Measurements from ENCODE around the gene UBE2E2. TPM values are rescaled to one million over a fixed set of nuclear protein-coding genes. Genes with fewer than 3 reads are reported as not detected.

UBE2E2 gene
- total RNA-seq, 1 experiment from 2014 or later = 38.6 TPM

DNA sequence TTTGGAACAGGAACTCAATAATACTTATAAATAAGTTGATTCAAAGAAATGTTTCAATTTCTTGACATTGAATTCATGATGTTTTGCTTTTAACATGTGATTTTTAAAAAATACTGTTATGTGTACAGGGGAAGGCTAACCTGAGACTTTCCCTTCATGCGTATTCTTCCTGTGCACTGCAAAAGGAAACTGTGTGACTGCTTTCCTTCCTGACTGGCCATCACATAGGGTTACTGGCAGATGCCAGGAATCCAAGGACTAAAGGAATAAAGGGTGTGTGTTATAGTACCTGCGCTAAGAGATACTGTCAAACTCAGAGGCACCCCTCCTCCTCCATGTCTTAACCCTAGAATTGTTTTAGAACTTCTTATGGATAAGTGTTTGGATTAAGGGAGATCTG lies 236.0 kb downstream of the UBE2E2 start:
- no peak overlapping the region for H4K91ac ChIP-seq (ENCODE audit: insufficient read length, low read depth, low read length)
- no peak overlapping the region for H2BK120ac ChIP-seq (ENCODE audit: low read depth, low read length, poor library complexity, severe bottlenecking)
- DNase-seq = no peak
- Mint-ChIP-seq H3K27ac (no peak overlapping the region), H3K4me3 (no peak overlapping the region), H3K4me1 (peaks cover 42 to 55% of the 10 kb centered on the region in 2 experiments), H3K9me3 (no peaks in the 10 kb centered on the region), H3K36me3 (ENCODE audit: insufficient read depth in 1 of 3, low read depth in 3 of 3) (no peaks in the 10 kb centered on the region), H3K27me3 (ENCODE audit: low read depth) (no peaks in the 10 kb centered on the region)
- H4K5ac ChIP-seq (ENCODE audit: insufficient read length, low read depth, low read length) = no peak overlapping the region
- no peak overlapping the region for H3K14ac ChIP-seq (ENCODE audit: insufficient read depth, low read length)
- H3T11ph ChIP-seq (ENCODE audit: low read length) = no peak overlapping the region
- no peaks in the 10 kb centered on the region for H3K23me2 ChIP-seq (ENCODE audit: insufficient read length, low read depth, low read length, poor library complexity, severe bottlenecking)
- no peak overlapping the region for H2AK5ac ChIP-seq (ENCODE audit: insufficient read length, low read length)
- no peaks in the 10 kb centered on the region for H3K79me1 ChIP-seq (ENCODE audit: insufficient read depth, low read depth, low read length, poor library complexity, severe bottlenecking)
- no CpG with 5 or more reads among the region's 2 CpGs for WGBS (ENCODE audit: extremely low coverage, insufficient read length, low lambda C conversion rate)
- H3K79me2 ChIP-seq (ENCODE audit: insufficient read depth, low read length) = no peaks in the 10 kb centered on the region; the same call in 1 of the 2 replicates
- no peak overlapping the region for H3K23ac ChIP-seq (ENCODE audit: insufficient read length, low read depth, low read length)
- no peak overlapping the region for H3K4ac ChIP-seq (ENCODE audit: low read depth, low read length)
- no peak overlapping the region for H2AFZ ChIP-seq (ENCODE audit: low read length)
- H3K18ac ChIP-seq (ENCODE audit: insufficient read length, low read depth, low read length) = no peak overlapping the region
- no peaks in the 10 kb centered on the region for H3K9me3 ChIP-seq (ENCODE audit: control insufficient read depth, low read depth, low read length)
- H3K9ac ChIP-seq (ENCODE audit: extremely low read depth, insufficient read length, low read length) = no peak overlapping the region
- H2BK20ac ChIP-seq (ENCODE audit: low read depth, low read length, poor library complexity, severe bottlenecking) = no peak overlapping the region
- no peak overlapping the region for H4K8ac ChIP-seq (replicated peaks; ENCODE audit: insufficient read length, low read depth, low read length)
- peaks cover 8% of the 10 kb centered on the region; the same call in 1 of the 2 replicates for H3K4me1 ChIP-seq (ENCODE audit: insufficient read depth, low read length)
- no peak overlapping the region for H3K27ac ChIP-seq (ENCODE audit: insufficient read length, low read depth, low read length)
- H3K56ac ChIP-seq (ENCODE audit: insufficient read length, low read depth, low read length) = no peak overlapping the region
- no peaks in the 10 kb centered on the region for H4K20me1 ChIP-seq (ENCODE audit: control insufficient read depth, insufficient read depth, insufficient read length)
- no peak overlapping the region for H2BK12ac ChIP-seq (ENCODE audit: insufficient read length, low read depth, low read length)
- TF ChIP-seq, protein P1, sequence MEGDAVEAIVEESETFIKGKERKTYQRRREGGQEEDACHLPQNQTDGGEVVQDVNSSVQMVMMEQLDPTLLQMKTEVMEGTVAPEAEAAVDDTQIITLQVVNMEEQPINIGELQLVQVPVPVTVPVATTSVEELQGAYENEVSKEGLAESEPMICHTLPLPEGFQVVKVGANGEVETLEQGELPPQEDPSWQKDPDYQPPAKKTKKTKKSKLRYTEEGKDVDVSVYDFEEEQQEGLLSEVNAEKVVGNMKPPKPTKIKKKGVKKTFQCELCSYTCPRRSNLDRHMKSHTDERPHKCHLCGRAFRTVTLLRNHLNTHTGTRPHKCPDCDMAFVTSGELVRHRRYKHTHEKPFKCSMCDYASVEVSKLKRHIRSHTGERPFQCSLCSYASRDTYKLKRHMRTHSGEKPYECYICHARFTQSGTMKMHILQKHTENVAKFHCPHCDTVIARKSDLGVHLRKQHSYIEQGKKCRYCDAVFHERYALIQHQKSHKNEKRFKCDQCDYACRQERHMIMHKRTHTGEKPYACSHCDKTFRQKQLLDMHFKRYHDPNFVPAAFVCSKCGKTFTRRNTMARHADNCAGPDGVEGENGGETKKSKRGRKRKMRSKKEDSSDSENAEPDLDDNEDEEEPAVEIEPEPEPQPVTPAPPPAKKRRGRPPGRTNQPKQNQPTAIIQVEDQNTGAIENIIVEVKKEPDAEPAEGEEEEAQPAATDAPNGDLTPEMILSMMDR (conservative IDR thresholded peaks at IDR 0.05) = no peak
- no peaks in the 10 kb centered on the region for H3K27me3 ChIP-seq (ENCODE audit: insufficient read depth, low read length)
- H3K4me2 ChIP-seq (ENCODE audit: insufficient read depth, insufficient read length, low read length) = no peak overlapping the region
- no peak overlapping the region for H2BK5ac ChIP-seq (ENCODE audit: insufficient read length, low read length)
- H2BK15ac ChIP-seq (ENCODE audit: low read depth, low read length) = no peak overlapping the region

Measured in H9 (cell line).